Right lobe of liver (tissue), 6 donors: ENCODE measurements around the gene STK32B. TPM values are rescaled to one million over a fixed set of nuclear protein-coding genes. Genes with fewer than 3 reads are reported as not detected.

Experiments used
- ATAC-seq, 4 donors: fragments of 200-7000 bp; cut with Tn5 transposase; one replicate each; pipeline ENCODE4 v1.9.1; 2020; ENCODE audit warnings: mild to moderate bottlenecking in 4 of 4, moderate library complexity in 4 of 4
- DNase-seq, 3 donors: peaks; one replicate each; pipeline ENCODE4 v3.0.0-alpha.2; 2020
- H3K27ac ChIP-seq, 3 donors: fragments of 200-600 bp; one replicate each; pipeline ENCODE4 v1.8.0; 2022
- H3K27me3 ChIP-seq, 2 donors: fragments of 200-600 bp; one replicate each; pipeline ENCODE4 v1.8.0; 2022
- H3K36me3 ChIP-seq, 4 donors: fragments of 200-600 bp; sonication (generic) in 1 of 4; one replicate each; pipeline versions ENCODE4 v1.5.1 to v1.8.0; 2017 to 2022; ENCODE audit warnings: control low read depth in 1 of 4
- H3K4me1 ChIP-seq, 4 donors: fragments of 200-600 bp; sonication (generic) in 1 of 4; one replicate each; pipeline versions ENCODE4 v1.5.1 to v1.8.0; 2017 to 2022; ENCODE audit warnings: control low read depth in 1 of 4
- H3K4me3 ChIP-seq, 3 donors: fragments of 200-600 bp; one replicate each; pipeline ENCODE4 v1.8.0; 2022
- H3K9me3 ChIP-seq, 4 donors: fragments of 200-600 bp; sonication (generic) in 1 of 4; one replicate each; pipeline versions ENCODE4 v1.5.1 to v1.8.0; 2017 to 2022; ENCODE audit warnings: control low read depth in 1 of 4
- CTCF ChIP-seq, 4 donors: fragments of 200-600 bp in 3 of 4; fragments of 450-650 bp in 1 of 4; IDR thresholded peaks; one replicate each; pipeline versions ENCODE4 v1.5.1 to v1.8.0; 2016 to 2022; ENCODE audit warnings: antibody characterized with exemption in 4 of 4, mild to moderate bottlenecking in 2 of 4
- POLR2A ChIP-seq: fragments of 450-650 bp; IDR thresholded peaks from one replicate; pipeline ENCODE4 v1.6.1; 2017; ENCODE audit warnings: antibody characterized with exemption, mild to moderate bottlenecking
- WGBS: methylation state at CpG from one replicate; pipeline ENCODE4 v1.1.6; 2018; ENCODE audit warnings: low coverage, low lambda C conversion rate; ENCODE audit not compliant: insufficient coverage; ENCODE audit errors: missing lambda C conversion rate; 5-methylcytosine and 5-hydroxymethylcytosine counted together
- intact Hi-C, 2 donors: fragments of 100-400 bp; cut with DNase I; formaldehyde crosslinking; loops; one replicate each; pipeline versions ENCODE4 v1.11.2 to v1.14.1; 2022
- total RNA-seq, 6 experiments: library from RNA; depleted of rRNA in 2 of 6; stranded (reverse); fragments of >200 nt in 2 of 6; fragmentation: NEBNext Ultra II Directional in 3 of 6; extraction: Animal tissue kit (Norgen Biotek cat#: 25700) in 3 of 6; gene quantifications; one replicate each; pipeline versions ENCODE4 v1.1.0 to v1.2.4, GENCODE V29; 2016 to 2023
- donor health status: DM: no; HTN: yes; CAD: no.
- donor health status: DM: no; HTN: no; CAD: no.
- donor health status: DM: no; HTN: no; CAD: no.
- donor health status: DM: no; HTN: yes; CAD: no.
- donor health status: DM: no; HTN: yes; CAD: no.

The STK32B gene
- total RNA-seq, 6 experiments from 2014 or later = 0.05 to 0.07 TPM; not detected in 4

GRCh38 chr4:5307928-5308327, 256.6 kb downstream of the STK32B start:
- no peak for DNase-seq
- intact Hi-C loops = no loop called here
- H3K4me1 ChIP-seq = no peaks in the 10 kb centered on the region
- H3K36me3 ChIP-seq = no peaks in the 10 kb centered on the region
- no peak overlapping the region for H3K27ac ChIP-seq
- ATAC-seq = no peak
- H3K27me3 ChIP-seq = no peaks in the 10 kb centered on the region
- H3K9me3 ChIP-seq = no peaks in the 10 kb centered on the region
- 61% methylated on average over 3 of the region's 3 CpGs for WGBS
- no peak for TF ChIP-seq POLR2A
- no peak for TF ChIP-seq CTCF (IDR thresholded peaks at IDR 0.05)
- no peak overlapping the region for H3K4me3 ChIP-seq

GRCh38 chr4:5322321-5322720, 271.0 kb downstream of the STK32B start:
- 73% methylated on average over 2 of the region's 2 CpGs for WGBS
- no peak for TF ChIP-seq POLR2A
- no peak for TF ChIP-seq CTCF (IDR thresholded peaks at IDR 0.05)
- H3K27me3 ChIP-seq = no peaks in the 10 kb centered on the region
- H3K27ac ChIP-seq = no peak overlapping the region
- DNase-seq = no peak
- no peaks in the 10 kb centered on the region for H3K4me1 ChIP-seq
- H3K4me3 ChIP-seq = no peak overlapping the region
- H3K9me3 ChIP-seq = no peaks in the 10 kb centered on the region
- no peaks in the 10 kb centered on the region for H3K36me3 ChIP-seq
- intact Hi-C loops = no loop called here
- ATAC-seq = no peak

- no peaks in the 10 kb centered on the region for H3K4me1 ChIP-seq
- ATAC-seq = no peak
- intact Hi-C loops = no loop called here
- H3K27ac ChIP-seq = no peak overlapping the region
- no peak overlapping the region for H3K4me3 ChIP-seq
- no peak for DNase-seq
- WGBS = 66% methylated on average over 2 of the region's 3 CpGs
- no peak for TF ChIP-seq CTCF (IDR thresholded peaks at IDR 0.05)
- TF ChIP-seq POLR2A = no peak
- H3K9me3 ChIP-seq = no peaks in the 10 kb centered on the region
- H3K36me3 ChIP-seq = no peaks in the 10 kb centered on the region
- no peaks in the 10 kb centered on the region for H3K27me3 ChIP-seq
Measured at GRCh38 chr4:5330339-5330989, 279.2 kb downstream of the STK32B start.

- 32% methylated on average over 2 of the region's 2 CpGs for WGBS
- Histone ChIP-seq H3K4me1 (no peaks in the 10 kb centered on the region), H3K27me3 (no peaks in the 10 kb centered on the region), H3K9me3 (no peaks in the 10 kb centered on the region), H3K4me3 (no peak overlapping the region), H3K36me3 (no peaks in the 10 kb centered on the region), H3K27ac (no peak overlapping the region)
- intact Hi-C loops = no loop called here
- TF ChIP-seq CTCF (IDR thresholded peaks at IDR 0.05) (no peak), POLR2A (no peak)
- ATAC-seq (no peak), DNase-seq (no peak)
Measured at GRCh38 chr4:5337731-5338130, 286.5 kb downstream of the STK32B start.

GRCh38 chr4:5338531-5338930, 287.3 kb downstream of the STK32B start:
- Histone ChIP-seq H3K9me3 (no peaks in the 10 kb centered on the region), H3K27me3 (no peaks in the 10 kb centered on the region), H3K4me1 (no peaks in the 10 kb centered on the region), H3K4me3 (no peak overlapping the region), H3K27ac (no peak overlapping the region), H3K36me3 (no peaks in the 10 kb centered on the region)
- intact Hi-C loops = no loop called here
- ATAC-seq = no peak
- TF ChIP-seq POLR2A (no peak), CTCF (IDR thresholded peaks at IDR 0.05) (no peak)
- no peak for DNase-seq
- 44% methylated on average over 1 of the region's 1 CpG for WGBS
